Measurements from ENCODE around the gene PDZD2. TPM values are rescaled to one million over a fixed set of nuclear protein-coding genes. Genes with fewer than 3 reads are reported as not detected.

The PDZD2 gene
- total RNA-seq, 5 donors from 2014 or later (not counting 1 experiment from before 2014, with no cell fraction given), result 0.66 to 2.2 (median 1.2) TPM

DNA sequence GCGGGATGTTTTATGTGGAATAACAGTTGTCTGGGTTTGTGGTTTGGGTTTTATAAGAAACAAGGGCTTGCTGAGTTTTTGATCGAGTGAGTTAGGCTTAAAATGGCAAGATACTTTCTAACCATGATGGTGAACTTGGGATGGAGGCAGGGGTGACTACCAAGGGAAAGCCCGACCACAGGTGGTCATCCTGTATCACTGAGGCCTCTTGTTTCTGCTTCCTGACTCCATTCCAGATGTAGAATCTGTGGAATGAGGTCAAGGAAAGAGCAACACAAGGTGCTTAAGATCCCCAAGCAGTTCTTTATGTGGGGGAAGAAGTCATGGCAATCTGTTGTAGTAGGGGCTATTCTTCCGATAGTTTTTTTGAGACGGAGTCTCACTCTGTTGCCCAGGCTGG lies 412.9 kb downstream of the PDZD2 start:
- no peaks in the 10 kb centered on the region for H3K36me3 ChIP-seq (ENCODE audit: control insufficient read depth in 2 of 2, extremely low read depth in 1 of 2, insufficient read depth in 1 of 2, low read length in 1 of 2)
- H3K4me1 ChIP-seq (ENCODE audit: control insufficient read depth in 1 of 2, extremely low read depth in 1 of 2, insufficient read depth in 2 of 2, low read length in 2 of 2), result no peaks in the 10 kb centered on the region
- no peak overlapping the region for H3K27ac Mint-ChIP-seq
- H3K27ac ChIP-seq (ENCODE audit: low read length), result no peak overlapping the region
- no peaks in the 10 kb centered on the region for H3K36me3 Mint-ChIP-seq
- H3K9me3 ChIP-seq, result no peaks in the 10 kb centered on the region
- ATAC-seq (replicated peaks in 1 of 4) (no peak), DNase-seq (no peak)
- POLR2A ChIA-PET, result no interaction called here
- CTCF ChIA-PET, result no interaction called here
- H3K4me1 Mint-ChIP-seq, result no peaks in the 10 kb centered on the region
- no peak overlapping the region for H3K4me3 ChIP-seq (ENCODE audit: control insufficient read depth in 1 of 2, extremely low read depth in 1 of 2, low read length in 1 of 2)
- no peaks in the 10 kb centered on the region for H3K27me3 Mint-ChIP-seq
- H3K27me3 ChIP-seq (replicated peaks in 1 of 2; ENCODE audit: control insufficient read depth in 2 of 2, extremely low read depth in 1 of 2, insufficient read depth in 2 of 2, low read length in 1 of 2), result no peaks in the 10 kb centered on the region
- WGBS (ENCODE audit: insufficient coverage), result 67% methylated on average over 2 of the region's 5 CpGs
- no peaks in the 10 kb centered on the region for H3K9me3 Mint-ChIP-seq
- no peak overlapping the region for H3K4me3 Mint-ChIP-seq

DNA sequence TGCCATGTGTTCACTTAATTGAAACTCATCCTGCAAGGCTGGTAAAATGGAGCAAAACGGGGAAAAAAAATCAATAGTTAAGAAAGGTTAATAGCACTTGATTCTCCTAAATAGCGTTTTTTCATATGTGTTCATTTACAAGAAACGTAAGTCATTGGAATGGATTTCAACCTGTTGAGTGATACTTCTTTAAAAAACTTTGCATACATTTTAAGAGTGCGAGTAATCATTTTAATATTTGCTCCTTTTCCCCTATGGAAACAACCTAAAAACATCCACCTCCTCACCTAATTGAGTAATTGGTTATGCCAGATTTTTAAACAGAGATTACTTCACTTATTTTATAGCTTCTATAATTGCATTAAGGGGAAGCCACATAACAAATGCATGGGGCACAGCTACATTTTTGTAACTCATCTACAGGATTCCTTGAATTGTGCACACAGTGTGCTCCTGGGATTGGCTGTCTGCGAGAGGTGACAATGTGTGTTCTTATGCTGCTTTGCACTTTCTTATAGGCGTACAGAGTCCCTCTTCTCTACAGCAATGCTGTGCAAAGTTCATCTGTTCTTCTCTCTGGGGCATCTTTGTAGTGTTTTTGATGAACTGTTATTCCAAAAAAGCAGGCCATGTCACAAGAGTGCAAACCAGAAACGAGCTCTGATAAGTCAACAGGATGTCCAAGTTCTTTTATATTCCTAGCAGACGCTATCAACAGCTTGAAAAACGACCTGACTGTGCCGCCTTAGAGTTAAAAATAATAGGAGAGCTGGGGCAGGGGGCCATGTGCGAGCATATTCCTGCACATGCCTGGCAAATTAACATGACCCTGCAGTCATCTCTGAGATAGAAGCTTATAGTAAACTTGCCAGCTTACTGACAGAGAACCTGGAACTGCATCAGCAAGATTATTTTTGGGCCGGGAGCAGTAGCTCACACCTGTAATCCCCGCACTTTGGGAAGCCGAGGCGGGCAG lies 417.2 kb downstream of the PDZD2 start:
- WGBS (ENCODE audit: insufficient coverage), result 89% methylated on average over 5 of the region's 15 CpGs
- Mint-ChIP-seq H3K4me1 (no peaks in the 10 kb centered on the region), H3K4me3 (no peak overlapping the region)

DNA sequence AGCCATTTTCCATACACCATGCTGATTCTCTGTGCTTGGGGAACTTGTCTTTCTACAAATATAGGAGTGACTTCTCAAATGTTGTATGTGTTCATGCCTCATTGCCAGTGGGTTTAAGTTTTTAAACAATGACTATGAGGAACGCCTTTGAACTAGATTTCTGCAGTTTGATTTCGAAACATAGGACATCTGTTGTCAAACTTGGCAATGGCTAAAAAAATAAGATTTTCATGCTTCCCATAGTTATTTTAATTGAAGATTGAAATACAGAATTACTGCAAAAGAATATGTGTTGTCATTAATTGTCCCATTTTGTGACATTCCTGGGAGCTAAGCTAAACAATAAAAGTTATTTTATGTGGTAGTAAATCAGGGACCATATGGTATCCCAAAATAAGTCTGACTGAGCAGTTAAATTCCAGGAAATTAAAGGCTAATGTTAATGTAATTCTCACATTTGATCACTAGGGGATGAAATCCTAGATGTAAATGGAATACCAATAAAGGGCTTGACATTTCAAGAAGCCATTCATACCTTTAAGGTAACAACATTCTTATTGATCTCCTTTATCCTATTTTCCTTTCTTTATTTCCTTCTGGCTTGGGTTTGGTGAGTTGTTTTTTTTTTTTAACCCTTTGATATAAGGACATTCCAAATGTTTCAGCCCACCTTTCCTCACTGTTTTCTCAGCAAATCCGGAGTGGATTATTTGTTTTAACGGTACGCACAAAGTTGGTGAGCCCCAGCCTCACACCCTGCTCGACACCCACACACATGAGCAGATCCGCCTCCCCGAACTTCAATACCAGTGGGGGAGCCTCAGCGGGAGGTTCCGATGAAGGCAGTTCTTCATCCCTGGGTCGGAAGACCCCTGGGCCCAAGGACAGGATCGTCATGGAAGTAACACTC lies 418.5 kb downstream of the PDZD2 start:
- Histone ChIP-seq H3K27me3 (replicated peaks in 1 of 2; ENCODE audit: control insufficient read depth in 2 of 2, extremely low read depth in 1 of 2, insufficient read depth in 2 of 2, low read length in 1 of 2) (no peaks in the 10 kb centered on the region), H3K36me3 (ENCODE audit: control insufficient read depth in 2 of 2, extremely low read depth in 1 of 2, insufficient read depth in 1 of 2, low read length in 1 of 2) (no peaks in the 10 kb centered on the region), H3K9me3 (no peaks in the 10 kb centered on the region), H3K27ac (ENCODE audit: low read length) (no peak overlapping the region), H3K4me3 (ENCODE audit: control insufficient read depth in 1 of 2, extremely low read depth in 1 of 2, low read length in 1 of 2) (no peak overlapping the region), H3K4me1 (ENCODE audit: control insufficient read depth in 1 of 2, extremely low read depth in 1 of 2, insufficient read depth in 2 of 2, low read length in 2 of 2) (no peaks in the 10 kb centered on the region)
- ATAC-seq (replicated peaks in 1 of 4), result no peak
- WGBS (ENCODE audit: insufficient coverage), result 90% methylated on average over 6 of the region's 12 CpGs
- CTCF ChIA-PET, result interaction anchor here in 1 of 2 donors (0.6 to 1.0 kb wide), 2 partner anchors 35 to 39 kb away, joined by 3 read pairs; no protein-coding TSS in a partner anchor
- DNase-seq, result no peak
- POLR2A ChIA-PET, result no interaction called here
- H3K9me3 Mint-ChIP-seq, result no peaks in the 10 kb centered on the region
- H3K27ac Mint-ChIP-seq, result no peak overlapping the region
- no peaks in the 10 kb centered on the region for H3K4me1 Mint-ChIP-seq
- H3K36me3 Mint-ChIP-seq, result no peaks in the 10 kb centered on the region
- no peak overlapping the region for H3K4me3 Mint-ChIP-seq
- peaks cover 0 to 2% of the 10 kb centered on the region in 2 donors for H3K27me3 Mint-ChIP-seq

More for the DNA sequence above, 417.2 kb downstream of the PDZD2 start:
- Mint-ChIP-seq H3K27ac (no peak overlapping the region), H3K27me3 (peaks cover 0 to 2% of the 10 kb centered on the region in 2 donors), H3K36me3 (no peaks in the 10 kb centered on the region), H3K9me3 (no peaks in the 10 kb centered on the region)
- POLR2A ChIA-PET, result no interaction called here
- H3K27me3 ChIP-seq (replicated peaks in 1 of 2; ENCODE audit: control insufficient read depth in 2 of 2, extremely low read depth in 1 of 2, insufficient read depth in 2 of 2, low read length in 1 of 2), result no peaks in the 10 kb centered on the region
- no peaks in the 10 kb centered on the region for H3K36me3 ChIP-seq (ENCODE audit: control insufficient read depth in 2 of 2, extremely low read depth in 1 of 2, insufficient read depth in 1 of 2, low read length in 1 of 2)
- H3K4me1 ChIP-seq (ENCODE audit: control insufficient read depth in 1 of 2, extremely low read depth in 1 of 2, insufficient read depth in 2 of 2, low read length in 2 of 2), result no peaks in the 10 kb centered on the region
- ATAC-seq (replicated peaks in 1 of 4) (no peak), DNase-seq (no peak)
- CTCF ChIA-PET, result interaction anchor here in 1 of 2 donors (0.6 kb wide), 1 partner anchor 23 kb away, joined by 3 read pairs; no protein-coding TSS in a partner anchor
- H3K9me3 ChIP-seq, result no peaks in the 10 kb centered on the region
- no peak overlapping the region for H3K4me3 ChIP-seq (ENCODE audit: control insufficient read depth in 1 of 2, extremely low read depth in 1 of 2, low read length in 1 of 2)
- no peak overlapping the region for H3K27ac ChIP-seq (ENCODE audit: low read length)

DNA sequence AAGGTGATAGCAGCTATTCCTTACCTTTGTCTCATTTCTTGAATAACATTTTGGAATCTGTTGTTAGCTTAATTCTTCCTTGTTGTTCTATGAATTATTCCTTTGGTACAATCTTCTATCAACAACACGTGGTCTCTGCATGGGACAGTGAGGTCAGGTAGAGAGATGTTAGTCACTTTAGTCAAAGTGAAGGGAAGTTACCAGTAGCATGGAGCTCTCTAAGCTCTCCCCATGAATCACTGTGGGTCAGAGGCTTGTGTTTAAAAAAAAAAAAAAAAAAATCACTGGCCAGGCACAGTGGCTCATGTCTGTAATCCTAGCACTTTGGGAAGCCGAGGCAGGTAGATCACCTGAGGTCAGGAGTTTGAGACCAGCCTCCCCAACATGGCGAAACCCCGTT lies 419.2 kb downstream of the PDZD2 start:
- H3K4me3 ChIP-seq (ENCODE audit: control insufficient read depth in 1 of 2, extremely low read depth in 1 of 2, low read length in 1 of 2), result no peak overlapping the region
- no peaks in the 10 kb centered on the region for H3K9me3 ChIP-seq
- H3K36me3 Mint-ChIP-seq, result no peaks in the 10 kb centered on the region
- H3K27me3 ChIP-seq (replicated peaks in 1 of 2; ENCODE audit: control insufficient read depth in 2 of 2, extremely low read depth in 1 of 2, insufficient read depth in 2 of 2, low read length in 1 of 2), result no peaks in the 10 kb centered on the region
- DNase-seq (no peak), ATAC-seq (replicated peaks in 1 of 4) (no peak)
- WGBS (ENCODE audit: insufficient coverage), result 100% methylated on average over 1 of the region's 4 CpGs
- H3K4me1 ChIP-seq (ENCODE audit: control insufficient read depth in 1 of 2, extremely low read depth in 1 of 2, insufficient read depth in 2 of 2, low read length in 2 of 2), result no peaks in the 10 kb centered on the region
- ChIA-PET CTCF (interaction anchor here in 1 of 2 donors (0.6 to 1.0 kb wide), 2 partner anchors 34 to 40 kb away, joined by 3 read pairs; no protein-coding TSS in a partner anchor), POLR2A (no interaction called here)
- H3K27me3 Mint-ChIP-seq, result peaks cover 0 to 2% of the 10 kb centered on the region in 2 donors
- H3K36me3 ChIP-seq (ENCODE audit: control insufficient read depth in 2 of 2, extremely low read depth in 1 of 2, insufficient read depth in 1 of 2, low read length in 1 of 2), result no peaks in the 10 kb centered on the region
- no peaks in the 10 kb centered on the region for H3K9me3 Mint-ChIP-seq
- no peak overlapping the region for H3K4me3 Mint-ChIP-seq
- no peak overlapping the region for H3K27ac ChIP-seq (ENCODE audit: low read length)
- no peak overlapping the region for H3K27ac Mint-ChIP-seq
- no peaks in the 10 kb centered on the region for H3K4me1 Mint-ChIP-seq

DNA sequence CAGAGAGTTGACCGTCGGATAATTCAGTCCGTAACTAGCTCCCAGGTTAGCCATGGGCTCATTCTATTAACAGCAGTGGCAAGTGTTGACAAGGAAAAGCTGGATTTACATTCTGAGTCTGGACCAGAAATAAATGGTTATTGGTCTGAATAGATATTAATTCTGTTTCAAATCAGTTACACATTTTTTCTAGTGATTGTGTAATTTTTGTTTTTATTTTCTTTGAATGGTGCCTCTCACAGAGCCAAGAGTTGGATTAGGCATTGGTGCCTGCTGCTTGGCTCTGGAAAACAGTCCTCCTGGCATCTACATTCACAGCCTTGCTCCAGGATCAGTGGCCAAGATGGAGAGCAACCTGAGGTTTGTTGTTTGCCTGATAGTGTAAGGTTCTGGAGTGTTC lies 420.1 kb downstream of the PDZD2 start:
- H3K36me3 ChIP-seq (ENCODE audit: control insufficient read depth in 2 of 2, extremely low read depth in 1 of 2, insufficient read depth in 1 of 2, low read length in 1 of 2), result no peaks in the 10 kb centered on the region
- POLR2A ChIA-PET, result interaction anchor here in 1 of 2 donors (0.6 kb wide), 1 partner anchor 217 kb away, joined by 5 read pairs; no protein-coding TSS in a partner anchor
- no peak overlapping the region for H3K27ac Mint-ChIP-seq
- H3K4me1 Mint-ChIP-seq, result no peaks in the 10 kb centered on the region
- no peaks in the 10 kb centered on the region for H3K27me3 ChIP-seq (replicated peaks in 1 of 2; ENCODE audit: control insufficient read depth in 2 of 2, extremely low read depth in 1 of 2, insufficient read depth in 2 of 2, low read length in 1 of 2)
- H3K9me3 ChIP-seq, result no peaks in the 10 kb centered on the region
- no CpG with 5 or more reads among the region's 3 CpGs for WGBS (ENCODE audit: insufficient coverage)
- H3K4me1 ChIP-seq (ENCODE audit: control insufficient read depth in 1 of 2, extremely low read depth in 1 of 2, insufficient read depth in 2 of 2, low read length in 2 of 2), result no peaks in the 10 kb centered on the region
- no peak overlapping the region for H3K4me3 ChIP-seq (ENCODE audit: control insufficient read depth in 1 of 2, extremely low read depth in 1 of 2, low read length in 1 of 2)
- no peaks in the 10 kb centered on the region for H3K36me3 Mint-ChIP-seq
- ATAC-seq (replicated peaks in 1 of 4) (no peak), DNase-seq (no peak)
- H3K27me3 Mint-ChIP-seq, result peaks cover 0 to 2% of the 10 kb centered on the region in 2 donors
- CTCF ChIA-PET, result no interaction called here
- H3K4me3 Mint-ChIP-seq, result no peak overlapping the region
- no peak overlapping the region for H3K27ac ChIP-seq (ENCODE audit: low read length)
- H3K9me3 Mint-ChIP-seq, result no peaks in the 10 kb centered on the region

DNA sequence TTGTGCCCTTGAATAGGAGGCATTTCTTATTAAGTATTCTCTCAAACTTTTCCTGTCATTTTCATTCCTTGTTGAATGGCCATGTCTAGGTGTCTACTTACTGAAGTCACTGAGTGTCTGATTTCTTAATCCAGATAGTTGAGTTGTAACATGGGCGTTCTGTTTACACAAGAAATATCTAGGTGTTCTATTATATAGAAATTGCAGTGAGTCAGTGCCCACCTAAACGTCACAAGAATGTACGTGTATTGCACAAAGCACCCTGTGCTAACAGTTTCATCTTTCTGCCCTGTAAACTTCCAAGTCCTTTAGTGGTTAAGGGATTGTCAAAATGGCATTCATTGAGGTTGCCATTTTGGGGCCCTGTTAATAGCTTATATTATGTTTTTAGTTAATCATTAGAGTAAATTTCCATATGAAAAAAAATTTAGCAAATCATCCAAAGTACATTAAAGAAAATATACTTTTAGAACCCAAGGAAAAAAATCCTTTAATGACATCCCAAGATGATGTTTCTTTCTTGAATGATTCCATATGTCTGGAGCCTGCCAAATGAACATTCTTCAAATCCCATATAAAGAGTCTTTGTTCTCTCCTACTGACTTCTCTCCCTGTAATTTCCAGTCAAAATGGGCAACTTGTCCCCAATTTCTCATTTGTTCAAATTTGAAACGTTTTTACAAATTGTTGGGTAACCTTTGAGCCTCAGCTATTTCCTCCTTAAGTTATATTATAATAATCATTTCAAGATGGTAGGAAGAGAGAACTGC lies 421.0 kb downstream of the PDZD2 start:
- H3K4me1 Mint-ChIP-seq, result no peaks in the 10 kb centered on the region
- H3K4me1 ChIP-seq (ENCODE audit: control insufficient read depth in 1 of 2, extremely low read depth in 1 of 2, insufficient read depth in 2 of 2, low read length in 2 of 2), result no peaks in the 10 kb centered on the region
- ChIA-PET POLR2A (no interaction called here), CTCF (no interaction called here)
- no peaks in the 10 kb centered on the region for H3K9me3 ChIP-seq
- no peak for ATAC-seq (replicated peaks in 1 of 4)
- peaks cover 0 to 2% of the 10 kb centered on the region in 2 donors for H3K27me3 Mint-ChIP-seq
- H3K27ac ChIP-seq (ENCODE audit: low read length), result no peak overlapping the region
- H3K9me3 Mint-ChIP-seq, result no peaks in the 10 kb centered on the region
- no peak overlapping the region for H3K4me3 Mint-ChIP-seq
- no peaks in the 10 kb centered on the region for H3K36me3 ChIP-seq (ENCODE audit: control insufficient read depth in 2 of 2, extremely low read depth in 1 of 2, insufficient read depth in 1 of 2, low read length in 1 of 2)
- no CpG with 5 or more reads among the region's 4 CpGs for WGBS (ENCODE audit: insufficient coverage)
- no peak overlapping the region for H3K27ac Mint-ChIP-seq
- no peak overlapping the region for H3K4me3 ChIP-seq (ENCODE audit: control insufficient read depth in 1 of 2, extremely low read depth in 1 of 2, low read length in 1 of 2)
- DNase-seq, result no peak
- no peaks in the 10 kb centered on the region for H3K27me3 ChIP-seq (replicated peaks in 1 of 2; ENCODE audit: control insufficient read depth in 2 of 2, extremely low read depth in 1 of 2, insufficient read depth in 2 of 2, low read length in 1 of 2)
- no peaks in the 10 kb centered on the region for H3K36me3 Mint-ChIP-seq

Measured in T-cell (primary cell).